SW480 (cell line): ENCODE data around the gene ADPRHL1.
"Not testable (repeated sequence)": the region's sequence is repeated elsewhere in the genome, so short reads cannot be mapped to it uniquely, and the experiment has no call there.

Experiments
- DNase-seq: peaks from one replicate; pipeline ENCODE4 v3.0.0-alpha.2; 2016; ENCODE audit warnings: low spot score

The ADPRHL1 gene

GRCh38 chr13:113455384-113455783 is 2.1 kb upstream of the ADPRHL1 start:
- no peak for DNase-seq

- DNase-seq: no peak
Observed at GRCh38 chr13:113454936-113455335, 1.6 kb upstream of the ADPRHL1 start.

GRCh38 chr13:113452466-113452865 is 822 bp downstream of the ADPRHL1 start:
- DNase-seq: no peak

GRCh38 chr13:113451951-113452421 is 1.3 kb downstream of the ADPRHL1 start:
- no peak for DNase-seq

- DNase-seq: not testable (repeated sequence)
Observed at GRCh38 chr13:113450861-113451620, 2.2 kb downstream of the ADPRHL1 start.

GRCh38 chr13:113450348-113450744 is 2.9 kb downstream of the ADPRHL1 start:
- not testable (repeated sequence) for DNase-seq

- DNase-seq: no peak
Observed at GRCh38 chr13:113449693-113450347, 3.5 kb downstream of the ADPRHL1 start.

GRCh38 chr13:113448885-113449692 is 4.2 kb downstream of the ADPRHL1 start:
- DNase-seq: peak; percentile 97

- DNase-seq: peak; percentile 32
Observed at GRCh38 chr13:113448545-113448884, 4.8 kb downstream of the ADPRHL1 start.

GRCh38 chr13:113447596-113447995 is 5.7 kb downstream of the ADPRHL1 start:
- no peak for DNase-seq

- DNase-seq: no peak
Observed at GRCh38 chr13:113446488-113446854, 6.8 kb downstream of the ADPRHL1 start.

- no peak for DNase-seq
Observed at GRCh38 chr13:113445791-113446487, 7.3 kb downstream of the ADPRHL1 start.

- no peak for DNase-seq
Observed at GRCh38 chr13:113443991-113444390, 9.3 kb downstream of the ADPRHL1 start.

GRCh38 chr13:113442985-113443362 is 10.3 kb downstream of the ADPRHL1 start:
- no peak for DNase-seq

- DNase-seq: no peak
Observed at GRCh38 chr13:113442354-113442984, 10.8 kb downstream of the ADPRHL1 start.

GRCh38 chr13:113441661-113442060 is 11.6 kb downstream of the ADPRHL1 start:
- DNase-seq: no peak

- DNase-seq: no peak
Observed at GRCh38 chr13:113437408-113438010, 15.8 kb downstream of the ADPRHL1 start.

GRCh38 chr13:113436866-113437265 is 16.4 kb downstream of the ADPRHL1 start:
- DNase-seq: not testable (repeated sequence)

GRCh38 chr13:113435907-113436306 is 17.4 kb downstream of the ADPRHL1 start:
- DNase-seq: not testable (repeated sequence)

- no peak for DNase-seq
Observed at GRCh38 chr13:113433391-113433916, 19.8 kb downstream of the ADPRHL1 start.
